ENCODE measurements around the gene LOC128125822.
A peak's percentile ranks its signal among the peaks of the same experiment; 100 is the strongest.

The LOC128125822 gene

GRCh38 chr6:63567966-63568365, 4.3 kb upstream of the LOC128125822 start:
- Mint-ChIP-seq H3K4me3 (no peak overlapping the region), H3K4me1 (peaks cover 6% of the 10 kb centered on the region), H3K27ac (no peak overlapping the region), H3K27me3 (peaks cover 7% of the 10 kb centered on the region), H3K36me3 (ENCODE audit: low read depth) (no peaks in the 10 kb centered on the region), H3K9me3 (no peaks in the 10 kb centered on the region)
- ATAC-seq (replicated peaks): no peak

GRCh38 chr6:63571361-63572043, 778 bp upstream of the LOC128125822 start:
- peak overlapping the region; percentile 89 for H3K27ac Mint-ChIP-seq
- peak overlapping the region; percentile 93 for H3K4me3 Mint-ChIP-seq
- H3K9me3 Mint-ChIP-seq: no peaks in the 10 kb centered on the region
- peaks cover 24% of the 10 kb centered on the region for H3K36me3 Mint-ChIP-seq (ENCODE audit: low read depth)
- peaks cover 9% of the 10 kb centered on the region for H3K4me1 Mint-ChIP-seq
- peak; percentile 18 for ATAC-seq (replicated peaks)
- no peaks in the 10 kb centered on the region for H3K27me3 Mint-ChIP-seq

- Mint-ChIP-seq H3K27ac (peak overlapping the region; percentile 89), H3K9me3 (no peaks in the 10 kb centered on the region)
- ATAC-seq (replicated peaks): no peak
These were observed 431 bp downstream of the LOC128125822 start for GRCh38 chr6:63572747-63573075.

GRCh38 chr6:63573076-63573898, 1.0 kb downstream of the LOC128125822 start:
- Mint-ChIP-seq H3K27ac (peak overlapping the region; percentile 92), H3K27me3 (no peaks in the 10 kb centered on the region), H3K4me3 (peak overlapping the region; percentile 93), H3K4me1 (peaks cover 9% of the 10 kb centered on the region), H3K9me3 (no peaks in the 10 kb centered on the region), H3K36me3 (ENCODE audit: low read depth) (peaks cover 41% of the 10 kb centered on the region)
- ATAC-seq (replicated peaks): peak; percentile 37

More at GRCh38 chr6:63572747-63573075, 431 bp downstream of the LOC128125822 start:
- Mint-ChIP-seq H3K36me3 (ENCODE audit: low read depth) (peaks cover 36% of the 10 kb centered on the region), H3K27me3 (no peaks in the 10 kb centered on the region), H3K4me1 (peaks cover 9% of the 10 kb centered on the region), H3K4me3 (peak overlapping the region; percentile 93)

- Mint-ChIP-seq H3K9me3 (no peaks in the 10 kb centered on the region), H3K27me3 (no peaks in the 10 kb centered on the region), H3K4me3 (peak overlapping the region; percentile 93), H3K27ac (peak overlapping the region; percentile 92), H3K4me1 (peaks cover 9% of the 10 kb centered on the region), H3K36me3 (ENCODE audit: low read depth) (peaks cover 48% of the 10 kb centered on the region)
- ATAC-seq (replicated peaks): peak; percentile 13
These were observed 1.7 kb downstream of the LOC128125822 start for GRCh38 chr6:63573899-63574553.

- Mint-ChIP-seq H3K27ac (peak overlapping the region; percentile 92), H3K9me3 (no peaks in the 10 kb centered on the region), H3K27me3 (no peaks in the 10 kb centered on the region), H3K4me3 (peak overlapping the region; percentile 93), H3K4me1 (peaks cover 9% of the 10 kb centered on the region), H3K36me3 (ENCODE audit: low read depth) (peaks cover 53% of the 10 kb centered on the region)
- ATAC-seq (replicated peaks): no peak
These were observed 2.2 kb downstream of the LOC128125822 start for GRCh38 chr6:63574554-63574900.

- Mint-ChIP-seq H3K4me3 (peak overlapping the region; percentile 25), H3K36me3 (ENCODE audit: low read depth) (peaks cover 70% of the 10 kb centered on the region), H3K9me3 (no peaks in the 10 kb centered on the region), H3K27me3 (no peaks in the 10 kb centered on the region), H3K4me1 (peaks cover 9% of the 10 kb centered on the region), H3K27ac (no peak overlapping the region)
- ATAC-seq (replicated peaks): no peak
These were observed 4.0 kb downstream of the LOC128125822 start for GRCh38 chr6:63576147-63576772.

GRCh38 chr6:63576985-63577712, 4.9 kb downstream of the LOC128125822 start:
- H3K27ac Mint-ChIP-seq: no peak overlapping the region
- H3K4me1 Mint-ChIP-seq: peaks cover 4% of the 10 kb centered on the region
- H3K9me3 Mint-ChIP-seq: no peaks in the 10 kb centered on the region
- H3K4me3 Mint-ChIP-seq: no peak overlapping the region
- H3K27me3 Mint-ChIP-seq: no peaks in the 10 kb centered on the region
- no peak for ATAC-seq (replicated peaks)
- H3K36me3 Mint-ChIP-seq (ENCODE audit: low read depth): peaks cover 79% of the 10 kb centered on the region

GRCh38 chr6:63578757-63579156, 6.5 kb downstream of the LOC128125822 start:
- H3K27me3 Mint-ChIP-seq: no peaks in the 10 kb centered on the region
- no peak overlapping the region for H3K27ac Mint-ChIP-seq
- no peak for ATAC-seq (replicated peaks)
- peaks cover 91% of the 10 kb centered on the region for H3K36me3 Mint-ChIP-seq (ENCODE audit: low read depth)
- no peak overlapping the region for H3K4me3 Mint-ChIP-seq
- H3K4me1 Mint-ChIP-seq: peaks cover 4% of the 10 kb centered on the region
- H3K9me3 Mint-ChIP-seq: no peaks in the 10 kb centered on the region

- Mint-ChIP-seq H3K4me1 (peaks cover 4% of the 10 kb centered on the region), H3K27ac (no peak overlapping the region), H3K36me3 (ENCODE audit: low read depth) (peaks cover 81% of the 10 kb centered on the region), H3K4me3 (no peak overlapping the region), H3K9me3 (no peaks in the 10 kb centered on the region), H3K27me3 (no peaks in the 10 kb centered on the region)
- no peak for ATAC-seq (replicated peaks)
These were observed 7.8 kb downstream of the LOC128125822 start for GRCh38 chr6:63579937-63580703.

GRCh38 chr6:63580704-63580961, 8.4 kb downstream of the LOC128125822 start:
- no peak overlapping the region for H3K4me3 Mint-ChIP-seq
- H3K9me3 Mint-ChIP-seq: no peaks in the 10 kb centered on the region
- no peaks in the 10 kb centered on the region for H3K27me3 Mint-ChIP-seq
- no peak overlapping the region for H3K27ac Mint-ChIP-seq
- no peak for ATAC-seq (replicated peaks)
- H3K4me1 Mint-ChIP-seq: peaks cover 4% of the 10 kb centered on the region
- H3K36me3 Mint-ChIP-seq (ENCODE audit: low read depth): peaks cover 81% of the 10 kb centered on the region

GRCh38 chr6:63581355-63582013, 9.2 kb downstream of the LOC128125822 start:
- H3K27me3 Mint-ChIP-seq: no peaks in the 10 kb centered on the region
- H3K36me3 Mint-ChIP-seq (ENCODE audit: low read depth): peaks cover 73% of the 10 kb centered on the region
- H3K27ac Mint-ChIP-seq: no peak overlapping the region

GRCh38 chr6:63582579-63583231, 10.4 kb downstream of the LOC128125822 start:
- no peaks in the 10 kb centered on the region for H3K27me3 Mint-ChIP-seq
- H3K27ac Mint-ChIP-seq: no peak overlapping the region
- H3K36me3 Mint-ChIP-seq (ENCODE audit: low read depth): peaks cover 61% of the 10 kb centered on the region
- H3K9me3 Mint-ChIP-seq: no peaks in the 10 kb centered on the region
- H3K4me3 Mint-ChIP-seq: no peak overlapping the region
- H3K4me1 Mint-ChIP-seq: no peaks in the 10 kb centered on the region
- ATAC-seq (replicated peaks): no peak

More at GRCh38 chr6:63581355-63582013, 9.2 kb downstream of the LOC128125822 start:
- Mint-ChIP-seq H3K4me3 (no peak overlapping the region), H3K9me3 (no peaks in the 10 kb centered on the region), H3K4me1 (no peaks in the 10 kb centered on the region)
- ATAC-seq (replicated peaks): no peak

Data from activated T-helper 17 cell treated with anti-CD3 and anti-CD28 coated beads, Interleukin-2, amount 50 U/mL, for 72 hours (primary cell).